Measurements from ENCODE around the gene NCBP1.
"Not testable (repeated sequence)": the region's sequence is repeated elsewhere in the genome, so short reads cannot be mapped to it uniquely, and the experiment has no call there.

The NCBP1 gene

DNA sequence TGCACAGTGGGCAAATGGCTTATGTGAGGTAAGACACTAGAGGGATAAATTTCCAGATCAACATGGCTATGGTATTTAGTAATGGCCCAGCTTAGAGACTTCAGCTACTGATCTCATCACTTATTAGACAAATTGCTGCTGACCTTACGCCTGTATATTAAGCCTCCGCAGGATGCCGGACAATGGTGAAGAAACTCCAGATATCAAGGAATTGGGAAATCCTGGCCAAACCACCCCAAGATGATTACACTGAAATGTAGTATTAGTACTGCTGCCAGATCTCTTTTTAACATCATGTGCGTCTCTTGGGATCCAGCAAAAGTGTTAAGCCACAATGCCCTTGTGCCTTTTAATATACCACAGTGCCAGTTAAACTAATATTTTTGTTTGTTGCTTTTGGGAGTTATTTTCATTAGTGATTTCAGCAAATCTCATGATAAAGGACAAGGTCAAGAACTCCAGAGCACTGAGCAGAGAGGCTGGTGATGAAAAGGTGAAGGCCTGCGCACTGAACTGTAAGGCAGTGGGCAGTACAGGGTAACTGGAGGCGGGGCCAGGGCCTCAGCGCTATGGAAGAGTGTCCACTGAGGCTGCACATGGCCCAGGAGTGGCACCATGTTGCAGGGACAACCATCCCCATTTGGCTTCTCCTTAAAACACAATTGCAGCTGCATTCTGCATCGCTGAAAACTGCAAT is 32.9 kb upstream of the NCBP1 start:
- Histone ChIP-seq H3K36me3 (ENCODE audit: control insufficient read depth, insufficient read depth, low read length, severe bottlenecking) (peaks cover 45% of the 10 kb centered on the region), H3K9ac (ENCODE audit: low read length) (peak overlapping the region; percentile 39), H3K9me3 (ENCODE audit: control insufficient read depth, low read length) (no peaks in the 10 kb centered on the region), H3K4me1 (ENCODE audit: control insufficient read depth, insufficient read depth, low read length) (peaks cover 40% of the 10 kb centered on the region), H3K4me3 (ENCODE audit: low read length) (no peak overlapping the region), H3K27me3 (replicated peaks; ENCODE audit: control insufficient read depth, insufficient read depth, low read length) (peaks cover 4% of the 10 kb centered on the region)
- DNase-seq (ENCODE audit: low read depth): no peak

DNA sequence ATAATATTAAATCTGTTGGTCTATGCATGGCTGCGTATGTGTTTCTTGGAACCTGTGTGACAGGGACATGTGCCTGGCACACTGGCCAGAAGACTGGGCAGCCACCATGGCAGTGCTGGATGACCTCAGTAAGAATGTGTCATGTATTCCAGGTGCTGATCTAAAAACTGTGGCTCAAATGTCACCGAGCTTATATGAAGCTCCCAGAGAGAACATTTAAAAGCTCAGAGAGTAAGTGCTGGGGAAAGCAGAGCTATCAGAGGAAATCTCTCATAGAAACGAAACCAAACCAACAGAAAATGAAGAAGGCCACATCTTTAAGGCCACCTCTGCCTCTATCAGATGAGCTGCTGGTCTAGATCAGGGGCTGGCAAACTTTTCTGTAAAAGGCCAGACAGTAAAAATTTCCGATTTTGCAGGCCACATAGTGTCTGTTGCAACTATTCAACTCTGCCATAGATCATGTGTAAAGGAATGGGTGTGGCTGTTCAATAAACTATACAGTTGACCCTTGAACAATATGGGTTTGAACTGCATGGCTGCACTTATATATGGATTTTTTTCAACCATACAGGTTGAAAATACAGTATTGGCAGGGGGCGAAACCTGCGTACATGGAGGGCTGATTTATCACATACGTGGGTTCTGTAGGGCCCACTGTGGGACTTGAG is 32.3 kb upstream of the NCBP1 start:
- Histone ChIP-seq H3K27me3 (replicated peaks; ENCODE audit: control insufficient read depth, insufficient read depth, low read length) (peaks cover 2% of the 10 kb centered on the region), H3K9me3 (ENCODE audit: control insufficient read depth, low read length) (no peaks in the 10 kb centered on the region), H3K9ac (ENCODE audit: low read length) (no peak overlapping the region), H3K4me1 (ENCODE audit: control insufficient read depth, insufficient read depth, low read length) (peaks cover 40% of the 10 kb centered on the region), H3K36me3 (ENCODE audit: control insufficient read depth, insufficient read depth, low read length, severe bottlenecking) (peaks cover 49% of the 10 kb centered on the region), H3K4me3 (ENCODE audit: low read length) (no peak overlapping the region)
- DNase-seq (ENCODE audit: low read depth): no peak

GRCh38 chr9:97602430-97602829 is 31.2 kb upstream of the NCBP1 start:
- peaks cover 55% of the 10 kb centered on the region for H3K36me3 ChIP-seq (ENCODE audit: control insufficient read depth, insufficient read depth, low read length, severe bottlenecking)
- DNase-seq (ENCODE audit: low read depth): no peak
- H3K27me3 ChIP-seq (replicated peaks; ENCODE audit: control insufficient read depth, insufficient read depth, low read length): no peaks in the 10 kb centered on the region
- no peak overlapping the region for H3K9ac ChIP-seq (ENCODE audit: low read length)
- no peaks in the 10 kb centered on the region for H3K9me3 ChIP-seq (ENCODE audit: control insufficient read depth, low read length)
- H3K4me3 ChIP-seq (ENCODE audit: low read length): no peak overlapping the region
- H3K4me1 ChIP-seq (ENCODE audit: control insufficient read depth, insufficient read depth, low read length): peaks cover 37% of the 10 kb centered on the region

GRCh38 chr9:97604901-97605645 is 28.5 kb upstream of the NCBP1 start:
- Histone ChIP-seq H3K9ac (ENCODE audit: low read length) (no peak overlapping the region), H3K4me3 (ENCODE audit: low read length) (no peak overlapping the region), H3K9me3 (ENCODE audit: control insufficient read depth, low read length) (no peaks in the 10 kb centered on the region), H3K36me3 (ENCODE audit: control insufficient read depth, insufficient read depth, low read length, severe bottlenecking) (peaks cover 62% of the 10 kb centered on the region), H3K4me1 (ENCODE audit: control insufficient read depth, insufficient read depth, low read length) (peaks cover 21% of the 10 kb centered on the region), H3K27me3 (replicated peaks; ENCODE audit: control insufficient read depth, insufficient read depth, low read length) (no peaks in the 10 kb centered on the region)
- DNase-seq (ENCODE audit: low read depth): no peak

DNA sequence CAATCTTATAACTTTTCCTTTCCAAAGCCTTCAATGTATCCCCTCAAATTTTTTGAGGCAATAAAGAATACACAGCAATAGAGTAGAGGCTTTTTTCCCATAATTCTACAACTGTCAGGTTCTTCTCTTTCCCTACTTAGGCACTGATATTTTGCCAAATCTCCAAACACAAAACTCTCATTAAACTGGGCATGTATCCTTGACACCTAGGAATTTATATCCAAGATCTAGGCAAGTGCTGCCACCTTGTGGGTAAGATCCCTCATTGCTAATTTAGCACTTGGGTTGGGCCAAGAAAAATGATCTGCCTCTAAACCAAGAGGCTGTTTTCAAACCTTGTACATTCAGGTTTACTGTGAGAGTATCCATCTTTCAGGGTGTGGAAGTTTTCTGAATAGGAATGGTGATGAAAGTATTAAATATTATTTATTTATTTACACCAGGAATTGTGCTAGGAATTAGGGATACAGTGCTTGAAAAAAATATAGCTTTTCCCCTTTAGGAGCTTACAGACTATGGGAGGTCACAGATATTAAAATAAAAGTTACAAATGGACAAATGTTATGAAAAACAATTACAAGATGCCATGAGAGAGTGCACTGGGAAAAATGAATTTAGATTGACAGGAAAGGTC is 18.1 kb upstream of the NCBP1 start:
- H3K4me1 ChIP-seq (ENCODE audit: control insufficient read depth, insufficient read depth, low read length): peaks cover 3% of the 10 kb centered on the region
- peaks cover 37% of the 10 kb centered on the region for H3K36me3 ChIP-seq (ENCODE audit: control insufficient read depth, insufficient read depth, low read length, severe bottlenecking)
- DNase-seq (ENCODE audit: low read depth): peak; percentile 84
- no peaks in the 10 kb centered on the region for H3K9me3 ChIP-seq (ENCODE audit: control insufficient read depth, low read length)
- H3K4me3 ChIP-seq (ENCODE audit: low read length): no peak overlapping the region
- no peaks in the 10 kb centered on the region for H3K27me3 ChIP-seq (replicated peaks; ENCODE audit: control insufficient read depth, insufficient read depth, low read length)
- H3K9ac ChIP-seq (ENCODE audit: low read length): no peak overlapping the region

GRCh38 chr9:97617939-97618416 is 15.6 kb upstream of the NCBP1 start:
- Histone ChIP-seq H3K36me3 (ENCODE audit: control insufficient read depth, insufficient read depth, low read length, severe bottlenecking) (peaks cover 26% of the 10 kb centered on the region), H3K9ac (ENCODE audit: low read length) (no peak overlapping the region), H3K4me1 (ENCODE audit: control insufficient read depth, insufficient read depth, low read length) (peaks cover 3% of the 10 kb centered on the region), H3K4me3 (ENCODE audit: low read length) (no peak overlapping the region), H3K27me3 (replicated peaks; ENCODE audit: control insufficient read depth, insufficient read depth, low read length) (no peaks in the 10 kb centered on the region), H3K9me3 (ENCODE audit: control insufficient read depth, low read length) (no peaks in the 10 kb centered on the region)
- DNase-seq (ENCODE audit: low read depth): no peak

DNA sequence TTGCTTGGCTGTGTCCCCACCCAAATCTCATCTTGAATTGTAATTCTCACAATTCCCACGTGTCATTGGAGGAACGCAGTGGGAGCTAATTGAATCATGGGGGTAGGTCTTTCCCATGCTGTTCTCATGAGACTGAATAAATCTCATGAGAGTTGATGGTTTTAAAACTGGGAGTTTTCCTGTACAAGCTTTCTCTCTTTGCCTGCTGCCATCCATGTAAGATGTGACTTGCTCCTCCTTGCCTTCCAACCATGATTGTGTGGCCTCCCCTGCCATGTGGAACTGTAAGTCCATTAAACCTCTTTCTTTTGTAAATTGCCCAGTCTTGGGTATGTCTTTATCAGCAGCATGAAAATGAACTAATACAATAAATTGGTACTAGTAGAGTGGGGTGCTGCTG is 13.6 kb upstream of the NCBP1 start:
- H3K4me1 ChIP-seq (ENCODE audit: control insufficient read depth, insufficient read depth, low read length); H3K9me3 ChIP-seq (ENCODE audit: control insufficient read depth, low read length); H3K4me3 ChIP-seq (ENCODE audit: low read length); H3K9ac ChIP-seq (ENCODE audit: low read length); H3K27me3 ChIP-seq (replicated peaks; ENCODE audit: control insufficient read depth, insufficient read depth, low read length); DNase-seq (ENCODE audit: low read depth): not testable (repeated sequence)
- peaks cover 29% of the 10 kb centered on the region for H3K36me3 ChIP-seq (ENCODE audit: control insufficient read depth, insufficient read depth, low read length, severe bottlenecking)

DNA sequence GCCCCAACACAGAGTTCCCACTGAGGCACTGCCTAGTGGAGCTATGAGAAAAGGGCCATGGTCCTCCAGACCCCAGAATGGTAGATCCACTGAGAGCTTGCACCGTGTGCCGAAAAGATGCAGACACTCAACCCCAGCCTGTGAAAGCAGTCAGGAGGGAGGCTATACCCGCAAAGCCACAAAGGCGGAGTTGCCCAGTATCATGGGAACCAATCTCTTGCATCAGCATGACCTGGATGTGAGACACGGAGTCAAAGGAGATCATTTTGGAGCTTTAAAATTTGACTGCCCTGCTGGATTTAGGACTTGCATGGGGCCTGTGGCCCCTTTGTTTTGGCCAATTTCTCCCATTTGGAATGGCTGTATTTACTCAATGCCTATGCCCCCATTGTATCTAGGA is 11.1 kb upstream of the NCBP1 start:
- H3K27me3 ChIP-seq (replicated peaks; ENCODE audit: control insufficient read depth, insufficient read depth, low read length); H3K4me3 ChIP-seq (ENCODE audit: low read length); H3K9ac ChIP-seq (ENCODE audit: low read length); H3K9me3 ChIP-seq (ENCODE audit: control insufficient read depth, low read length); DNase-seq (ENCODE audit: low read depth); H3K4me1 ChIP-seq (ENCODE audit: control insufficient read depth, insufficient read depth, low read length): not testable (repeated sequence)
- peaks cover 25% of the 10 kb centered on the region for H3K36me3 ChIP-seq (ENCODE audit: control insufficient read depth, insufficient read depth, low read length, severe bottlenecking)

- no peak for DNase-seq (ENCODE audit: low read depth)
These were observed 9.7 kb upstream of the NCBP1 start for GRCh38 chr9:97623946-97624345.

DNA sequence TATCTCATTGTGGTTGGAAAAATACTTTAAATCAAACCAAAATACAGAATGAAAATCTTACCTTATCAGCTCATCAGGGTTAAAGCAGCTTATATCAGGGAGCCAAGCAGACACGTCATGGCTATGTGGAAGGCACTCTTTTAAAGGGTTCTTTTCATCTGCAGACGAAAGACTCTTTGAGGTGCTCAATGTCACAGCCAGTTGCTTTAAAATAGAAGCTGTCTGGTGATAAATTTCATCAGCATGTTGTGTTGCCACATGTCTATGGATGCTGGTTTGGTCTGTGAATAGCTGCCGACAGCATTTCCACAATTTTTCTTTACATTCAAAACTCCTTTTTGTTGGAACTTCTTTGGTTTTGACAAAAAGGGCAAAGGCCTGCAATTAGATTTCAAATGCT is 8.0 kb upstream of the NCBP1 start:
- Histone ChIP-seq H3K27me3 (replicated peaks; ENCODE audit: control insufficient read depth, insufficient read depth, low read length) (no peaks in the 10 kb centered on the region), H3K9ac (ENCODE audit: low read length) (no peak overlapping the region), H3K9me3 (ENCODE audit: control insufficient read depth, low read length) (no peaks in the 10 kb centered on the region), H3K36me3 (ENCODE audit: control insufficient read depth, insufficient read depth, low read length, severe bottlenecking) (peaks cover 17% of the 10 kb centered on the region), H3K4me3 (ENCODE audit: low read length) (no peak overlapping the region), H3K4me1 (ENCODE audit: control insufficient read depth, insufficient read depth, low read length) (peaks cover 10% of the 10 kb centered on the region)
- no peak for DNase-seq (ENCODE audit: low read depth)

More at GRCh38 chr9:97623946-97624345, 9.7 kb upstream of the NCBP1 start:
- Histone ChIP-seq H3K27me3 (replicated peaks; ENCODE audit: control insufficient read depth, insufficient read depth, low read length) (no peaks in the 10 kb centered on the region), H3K36me3 (ENCODE audit: control insufficient read depth, insufficient read depth, low read length, severe bottlenecking) (peaks cover 19% of the 10 kb centered on the region), H3K4me1 (ENCODE audit: control insufficient read depth, insufficient read depth, low read length) (peaks cover 10% of the 10 kb centered on the region), H3K9ac (ENCODE audit: low read length) (no peak overlapping the region), H3K4me3 (ENCODE audit: low read length) (no peak overlapping the region), H3K9me3 (ENCODE audit: control insufficient read depth, low read length) (no peaks in the 10 kb centered on the region)

GRCh38 chr9:97627624-97628023 is 6.0 kb upstream of the NCBP1 start:
- no peak for DNase-seq (ENCODE audit: low read depth)
- peaks cover 18% of the 10 kb centered on the region for H3K4me1 ChIP-seq (ENCODE audit: control insufficient read depth, insufficient read depth, low read length)
- H3K9me3 ChIP-seq (ENCODE audit: control insufficient read depth, low read length): no peaks in the 10 kb centered on the region
- peak overlapping the region; percentile 33 for H3K4me3 ChIP-seq (ENCODE audit: low read length)
- peaks cover 14% of the 10 kb centered on the region for H3K36me3 ChIP-seq (ENCODE audit: control insufficient read depth, insufficient read depth, low read length, severe bottlenecking)
- H3K27me3 ChIP-seq (replicated peaks; ENCODE audit: control insufficient read depth, insufficient read depth, low read length): no peaks in the 10 kb centered on the region
- peak overlapping the region; percentile 40 for H3K9ac ChIP-seq (ENCODE audit: low read length)

All from adipocyte (in vitro differentiated cells).